G401.6 (cell line): ENCODE results near the gene ZNF503.

Experiments
- FAIRE-seq: peaks from 2 replicates; lab custom pipeline; 2012; peaks lifted over from hg19 to GRCh38; lab: Jason Lieb, UNC

ZNF503 gene

DNA sequence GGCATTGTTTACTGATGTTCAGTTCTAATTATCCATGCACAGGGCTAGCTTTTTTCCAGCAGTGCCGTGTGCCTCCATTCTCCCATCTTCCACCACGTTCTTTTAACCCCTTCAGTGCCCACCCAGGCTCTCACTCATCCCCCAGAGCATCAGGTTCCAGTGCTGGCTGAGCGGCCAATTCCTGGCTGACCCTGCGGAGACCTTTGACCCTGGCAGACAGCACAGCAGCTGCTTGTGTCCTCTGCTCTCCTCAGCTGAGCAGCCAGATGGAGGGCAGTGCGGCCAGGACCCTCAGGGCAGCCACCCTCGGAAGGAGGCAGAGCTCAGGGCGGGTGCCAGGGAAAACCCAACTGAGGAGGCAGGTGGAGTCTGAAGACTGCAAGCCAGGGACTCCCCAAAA, 48.4 kb downstream of the ZNF503 start:
- no peak for FAIRE-seq

GRCh38 chr10:75352650-75353049, 48.9 kb downstream of the ZNF503 start:
- no peak for FAIRE-seq

- no peak for FAIRE-seq
These were observed 49.9 kb downstream of the ZNF503 start for GRCh38 chr10:75351637-75352036.

DNA sequence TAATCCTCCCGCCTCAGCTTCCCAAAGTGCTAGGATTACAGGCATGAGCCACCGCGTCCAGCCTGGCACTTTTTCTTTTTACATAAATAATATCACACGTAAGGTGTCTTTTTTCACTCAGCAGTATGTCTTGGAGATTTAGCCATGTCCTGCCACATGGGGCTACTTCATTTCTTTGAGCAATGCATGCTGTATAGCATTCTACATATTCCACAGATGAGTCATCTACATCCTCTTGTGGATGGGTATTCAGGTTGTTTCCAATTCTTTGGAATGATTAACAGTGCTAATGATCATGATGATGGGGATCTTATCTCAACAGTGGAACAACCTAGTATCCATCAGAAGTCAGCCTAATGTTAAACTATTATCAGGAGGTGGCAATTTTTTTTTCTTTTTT, 50.8 kb downstream of the ZNF503 start:
- no peak for FAIRE-seq
